Measurements from ENCODE around the gene OR56A3.

The OR56A3 gene

GRCh38 chr11:5932671-5933070, 9.4 kb upstream of the OR56A3 start:
- ATAC-seq = no peak
- TF ChIP-seq TCF4 (CRISPR knock-in tag; IDR thresholded peaks at IDR 0.05; ENCODE audit: borderline replicate concordance) (no peak), ZNF8 (CRISPR knock-in tag; IDR thresholded peaks at IDR 0.05) (no peak), ZNF565 (CRISPR knock-in tag; conservative IDR thresholded peaks at IDR 0.05; ENCODE audit: low read depth) (no peak), CSDC2 (CRISPR knock-in tag; IDR thresholded peaks at IDR 0.05) (no peak), BACH2 (CRISPR knock-in tag; IDR thresholded peaks at IDR 0.05; ENCODE audit: borderline replicate concordance) (no peak), ZFP3 (CRISPR knock-in tag; IDR thresholded peaks at IDR 0.05) (no peak), ARNTL (CRISPR knock-in tag; IDR thresholded peaks at IDR 0.05; ENCODE audit: borderline replicate concordance, low read depth) (no peak), TOX (CRISPR knock-in tag; IDR thresholded peaks at IDR 0.05; ENCODE audit: borderline replicate concordance) (no peak), PATZ1 (CRISPR knock-in tag; IDR thresholded peaks at IDR 0.05; ENCODE audit: borderline replicate concordance) (no peak), ISL1 (CRISPR knock-in tag; IDR thresholded peaks at IDR 0.05) (no peak), ZNF70 (CRISPR knock-in tag; IDR thresholded peaks at IDR 0.05) (no peak), ZFP30 (CRISPR knock-in tag; IDR thresholded peaks at IDR 0.05) (no peak), ESRRG (CRISPR knock-in tag; IDR thresholded peaks at IDR 0.05) (no peak), PPARA (CRISPR knock-in tag; IDR thresholded peaks at IDR 0.05; ENCODE audit: borderline replicate concordance) (no peak)
- TF ChIP-seq, protein P1, sequence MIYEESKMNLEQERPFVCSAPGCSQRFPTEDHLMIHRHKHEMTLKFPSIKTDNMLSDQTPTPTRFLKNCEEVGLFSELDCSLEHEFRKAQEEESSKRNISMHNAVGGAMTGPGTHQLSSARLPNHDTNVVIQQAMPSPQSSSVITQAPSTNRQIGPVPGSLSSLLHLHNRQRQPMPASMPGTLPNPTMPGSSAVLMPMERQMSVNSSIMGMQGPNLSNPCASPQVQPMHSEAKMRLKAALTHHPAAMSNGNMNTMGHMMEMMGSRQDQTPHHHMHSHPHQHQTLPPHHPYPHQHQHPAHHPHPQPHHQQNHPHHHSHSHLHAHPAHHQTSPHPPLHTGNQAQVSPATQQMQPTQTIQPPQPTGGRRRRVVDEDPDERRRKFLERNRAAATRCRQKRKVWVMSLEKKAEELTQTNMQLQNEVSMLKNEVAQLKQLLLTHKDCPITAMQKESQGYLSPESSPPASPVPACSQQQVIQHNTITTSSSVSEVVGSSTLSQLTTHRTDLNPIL (CRISPR knock-in tag; IDR thresholded peaks at IDR 0.05; ENCODE audit: low read depth) = no peak
- TF ChIP-seq, protein P2, sequence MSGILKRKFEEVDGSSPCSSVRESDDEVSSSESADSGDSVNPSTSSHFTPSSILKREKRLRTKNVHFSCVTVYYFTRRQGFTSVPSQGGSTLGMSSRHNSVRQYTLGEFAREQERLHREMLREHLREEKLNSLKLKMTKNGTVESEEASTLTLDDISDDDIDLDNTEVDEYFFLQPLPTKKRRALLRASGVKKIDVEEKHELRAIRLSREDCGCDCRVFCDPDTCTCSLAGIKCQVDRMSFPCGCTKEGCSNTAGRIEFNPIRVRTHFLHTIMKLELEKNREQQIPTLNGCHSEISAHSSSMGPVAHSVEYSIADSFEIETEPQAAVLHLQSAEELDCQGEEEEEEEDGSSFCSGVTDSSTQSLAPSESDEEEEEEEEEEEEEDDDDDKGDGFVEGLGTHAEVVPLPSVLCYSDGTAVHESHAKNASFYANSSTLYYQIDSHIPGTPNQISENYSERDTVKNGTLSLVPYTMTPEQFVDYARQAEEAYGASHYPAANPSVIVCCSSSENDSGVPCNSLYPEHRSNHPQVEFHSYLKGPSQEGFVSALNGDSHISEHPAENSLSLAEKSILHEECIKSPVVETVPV (CRISPR knock-in tag; IDR thresholded peaks at IDR 0.05) = no peak
- TF ChIP-seq, protein P3, sequence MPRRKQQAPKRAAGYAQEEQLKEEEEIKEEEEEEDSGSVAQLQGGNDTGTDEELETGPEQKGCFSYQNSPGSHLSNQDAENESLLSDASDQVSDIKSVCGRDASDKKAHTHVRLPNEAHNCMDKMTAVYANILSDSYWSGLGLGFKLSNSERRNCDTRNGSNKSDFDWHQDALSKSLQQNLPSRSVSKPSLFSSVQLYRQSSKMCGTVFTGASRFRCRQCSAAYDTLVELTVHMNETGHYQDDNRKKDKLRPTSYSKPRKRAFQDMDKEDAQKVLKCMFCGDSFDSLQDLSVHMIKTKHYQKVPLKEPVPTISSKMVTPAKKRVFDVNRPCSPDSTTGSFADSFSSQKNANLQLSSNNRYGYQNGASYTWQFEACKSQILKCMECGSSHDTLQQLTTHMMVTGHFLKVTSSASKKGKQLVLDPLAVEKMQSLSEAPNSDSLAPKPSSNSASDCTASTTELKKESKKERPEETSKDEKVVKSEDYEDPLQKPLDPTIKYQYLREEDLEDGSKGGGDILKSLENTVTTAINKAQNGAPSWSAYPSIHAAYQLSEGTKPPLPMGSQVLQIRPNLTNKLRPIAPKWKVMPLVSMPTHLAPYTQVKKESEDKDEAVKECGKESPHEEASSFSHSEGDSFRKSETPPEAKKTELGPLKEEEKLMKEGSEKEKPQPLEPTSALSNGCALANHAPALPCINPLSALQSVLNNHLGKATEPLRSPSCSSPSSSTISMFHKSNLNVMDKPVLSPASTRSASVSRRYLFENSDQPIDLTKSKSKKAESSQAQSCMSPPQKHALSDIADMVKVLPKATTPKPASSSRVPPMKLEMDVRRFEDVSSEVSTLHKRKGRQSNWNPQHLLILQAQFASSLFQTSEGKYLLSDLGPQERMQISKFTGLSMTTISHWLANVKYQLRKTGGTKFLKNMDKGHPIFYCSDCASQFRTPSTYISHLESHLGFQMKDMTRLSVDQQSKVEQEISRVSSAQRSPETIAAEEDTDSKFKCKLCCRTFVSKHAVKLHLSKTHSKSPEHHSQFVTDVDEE (CRISPR knock-in tag; IDR thresholded peaks at IDR 0.05) = no peak

DNA sequence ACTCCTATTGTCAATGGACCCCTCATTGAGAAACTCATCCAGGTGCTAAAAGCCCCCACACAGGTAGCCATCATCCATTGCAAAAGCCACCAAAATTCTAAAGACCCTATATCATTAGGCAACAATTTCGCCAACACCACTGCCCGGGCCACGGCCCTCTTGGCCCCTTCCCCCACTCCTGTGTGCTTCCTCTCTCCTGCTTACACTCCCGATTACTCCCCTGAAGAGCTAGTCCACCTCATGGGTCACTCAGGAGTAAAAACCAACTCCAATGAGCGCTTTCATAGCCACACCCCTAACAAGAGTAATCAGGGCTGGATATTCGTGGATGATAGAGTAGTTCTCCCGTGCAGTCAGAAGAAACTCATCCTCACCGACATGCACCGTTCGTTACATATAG, 8.9 kb upstream of the OR56A3 start:
- no peak for TF ChIP-seq ESRRG (CRISPR knock-in tag; IDR thresholded peaks at IDR 0.05)
- no peak for TF ChIP-seq ISL1 (CRISPR knock-in tag; IDR thresholded peaks at IDR 0.05)
- no peak for TF ChIP-seq CSDC2 (CRISPR knock-in tag; IDR thresholded peaks at IDR 0.05)
- no peak for TF ChIP-seq ZFP3 (CRISPR knock-in tag; IDR thresholded peaks at IDR 0.05)
- TF ChIP-seq, protein P4, sequence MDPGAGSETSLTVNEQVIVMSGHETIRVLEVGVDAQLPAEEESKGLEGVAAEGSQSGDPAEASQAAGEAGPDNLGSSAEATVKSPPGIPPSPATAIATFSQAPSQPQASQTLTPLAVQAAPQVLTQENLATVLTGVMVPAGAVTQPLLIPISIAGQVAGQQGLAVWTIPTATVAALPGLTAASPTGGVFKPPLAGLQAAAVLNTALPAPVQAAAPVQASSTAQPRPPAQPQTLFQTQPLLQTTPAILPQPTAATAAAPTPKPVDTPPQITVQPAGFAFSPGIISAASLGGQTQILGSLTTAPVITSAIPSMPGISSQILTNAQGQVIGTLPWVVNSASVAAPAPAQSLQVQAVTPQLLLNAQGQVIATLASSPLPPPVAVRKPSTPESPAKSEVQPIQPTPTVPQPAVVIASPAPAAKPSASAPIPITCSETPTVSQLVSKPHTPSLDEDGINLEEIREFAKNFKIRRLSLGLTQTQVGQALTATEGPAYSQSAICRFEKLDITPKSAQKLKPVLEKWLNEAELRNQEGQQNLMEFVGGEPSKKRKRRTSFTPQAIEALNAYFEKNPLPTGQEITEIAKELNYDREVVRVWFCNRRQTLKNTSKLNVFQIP (CRISPR knock-in tag; IDR thresholded peaks at IDR 0.05; ENCODE audit: borderline replicate concordance, low read depth) = no peak
- no peak for TF ChIP-seq GLIS3 (CRISPR knock-in tag; IDR thresholded peaks at IDR 0.05)
- TF ChIP-seq, protein P2 (CRISPR knock-in tag; IDR thresholded peaks at IDR 0.05) = no peak
- TF ChIP-seq RARB (CRISPR knock-in tag; IDR thresholded peaks at IDR 0.05) = no peak
- TF ChIP-seq, protein P3 (CRISPR knock-in tag; IDR thresholded peaks at IDR 0.05) = no peak

More for the DNA sequence above, 8.9 kb upstream of the OR56A3 start:
- no peak for ATAC-seq

All from SK-N-SH treated with all-trans-retinoic acid at 6 μM for 48 hours (cell line).